Keratinocyte (primary cell): ENCODE results near the gene LRRC75B. TPM values are rescaled to one million over a fixed set of nuclear protein-coding genes. Genes with fewer than 3 reads are reported as not detected.

Experiments
- DNase-seq: peaks from one replicate; pipeline ENCODE4 v3.0.0-alpha.2; 2011; ENCODE audit warnings: low read depth, missing footprints, low spot score
- FAIRE-seq: peaks from 2 replicates; lab custom pipeline; 2011; peaks lifted over from hg19 to GRCh38; lab: Jason Lieb, UNC
- H2AFZ ChIP-seq: 2 replicates; pipeline ENCODE4 v1.6.0; 2012; ENCODE audit warnings: low read length, control low read depth, inconsistent platforms; ENCODE audit not compliant: control insufficient read depth
- H3K27ac ChIP-seq: 2 replicates; pipeline ENCODE4 v1.5.1; 2011; ENCODE audit warnings: low read length; ENCODE audit not compliant: control insufficient read depth, insufficient read depth
- H3K27me3 ChIP-seq: 3 replicates; pipeline ENCODE4 v1.6.0; 2011; ENCODE audit warnings: low read length; ENCODE audit not compliant: control insufficient read depth, insufficient read depth; ENCODE audit errors: extremely low read depth
- H3K36me3 ChIP-seq, 2 experiments: 2 replicates in 1 of 2; 3 replicates in 1 of 2; pipeline ENCODE4 v1.5.1; 2011; ENCODE audit warnings: low read length in 2 of 2, mild to moderate bottlenecking in 1 of 2; ENCODE audit not compliant: control insufficient read depth in 2 of 2, insufficient read depth in 2 of 2; ENCODE audit errors: extremely low read depth in 1 of 2
- H3K4me1 ChIP-seq: 3 replicates; pipeline ENCODE4 v1.5.1; 2011; ENCODE audit warnings: low read length; ENCODE audit not compliant: control insufficient read depth, insufficient read depth; ENCODE audit errors: extremely low read depth
- H3K4me2 ChIP-seq: 3 replicates; pipeline ENCODE4 v1.6.0; 2011; ENCODE audit warnings: low read depth, low read length; ENCODE audit not compliant: control insufficient read depth, insufficient read depth; ENCODE audit errors: extremely low read depth
- H3K4me3 ChIP-seq, 3 experiments: fragments of 200-600 bp in 1 of 3; sonication (generic) in 1 of 3; 2 replicates in 2 of 3; 3 replicates in 1 of 3; pipeline ENCODE4 v1.5.1; 2011 to 2016; ENCODE audit warnings: low read length in 3 of 3, mild to moderate bottlenecking in 3 of 3, control low read depth in 2 of 3, inconsistent platforms in 1 of 3, low read depth in 1 of 3, mixed read lengths in 1 of 3, mixed run types in 1 of 3, moderate library complexity in 1 of 3; ENCODE audit not compliant: control insufficient read depth in 2 of 3, insufficient read depth in 2 of 3; ENCODE audit errors: extremely low read depth in 1 of 3
- H3K79me2 ChIP-seq: 2 replicates; pipeline ENCODE4 v1.6.0; 2012; ENCODE audit warnings: low read length; ENCODE audit not compliant: control insufficient read depth, insufficient read depth
- H3K9ac ChIP-seq: 3 replicates; pipeline ENCODE4 v1.6.0; 2011; ENCODE audit warnings: low read length; ENCODE audit not compliant: control insufficient read depth, insufficient read depth; ENCODE audit errors: extremely low read depth
- H3K9me1 ChIP-seq: 3 replicates; pipeline ENCODE4 v1.6.0; 2011; ENCODE audit warnings: low read length; ENCODE audit not compliant: control insufficient read depth, insufficient read depth; ENCODE audit errors: extremely low read depth
- H3K9me3 ChIP-seq: 2 replicates; pipeline ENCODE4 v1.5.1; 2012; ENCODE audit warnings: low read depth, low read length; ENCODE audit not compliant: control insufficient read depth
- H4K20me1 ChIP-seq: 3 replicates; pipeline ENCODE4 v1.6.0; 2011; ENCODE audit warnings: low read length; ENCODE audit not compliant: control insufficient read depth, insufficient read depth; ENCODE audit errors: extremely low read depth
- EZH2 ChIP-seq: IDR thresholded peaks from one replicate; pipeline ENCODE4 v1.6.1; 2012; ENCODE audit warnings: inconsistent platforms, mild to moderate bottlenecking, low read length, moderate library complexity
- dilution Hi-C: fragments of 300-500 bp; cut with MboI; formaldehyde crosslinking; loops from one replicate; pipeline ENCODE4 v1.7.0; 2020; ENCODE audit warnings: low sequenced_read_pairs; ENCODE audit not compliant: extremely low pct_ligation_motif_present
- polyA plus RNA-seq, 5 experiments: library from polyadenylated mRNA; depleted of rRNA in 3 of 5; stranded (reverse) in 3 of 5; stranded (forward) in 1 of 5; unstranded in 1 of 5; fragments of >200 nt; gene quantifications; 1 replicate in 1 of 5; 2 replicates in 3 of 5; 3 replicates in 1 of 5; pipeline versions ENCODE4 v1.2.1 to v1.2.3, GENCODE V29; 2011 to 2012; ENCODE audit warnings: missing spikeins in 2 of 5, low read depth in 1 of 5, low replicate concordance in 1 of 5
- TF ChIP-seq, protein P1 (sequence below), 3 experiments: IDR thresholded peaks in 1 of 3; conservative IDR thresholded peaks in 1 of 3; optimal IDR thresholded peaks in 1 of 3; 2 replicates in 2 of 3; 3 replicates in 1 of 3; pipeline versions ENCODE3 to v1.5.1; 2011; ENCODE audit warnings: low read length in 3 of 3, mild to moderate bottlenecking in 3 of 3, moderate library complexity in 2 of 3, control low read depth in 1 of 3, inconsistent platforms in 1 of 3; ENCODE audit not compliant: insufficient read depth in 2 of 3; ENCODE audit errors: extremely low read depth in 1 of 3

Gene LRRC75B
- polyA plus RNA-seq, 1 donor (not counting 4 experiments of a cell fraction or from before 2014, with no cell fraction given), result 4.3 TPM

DNA sequence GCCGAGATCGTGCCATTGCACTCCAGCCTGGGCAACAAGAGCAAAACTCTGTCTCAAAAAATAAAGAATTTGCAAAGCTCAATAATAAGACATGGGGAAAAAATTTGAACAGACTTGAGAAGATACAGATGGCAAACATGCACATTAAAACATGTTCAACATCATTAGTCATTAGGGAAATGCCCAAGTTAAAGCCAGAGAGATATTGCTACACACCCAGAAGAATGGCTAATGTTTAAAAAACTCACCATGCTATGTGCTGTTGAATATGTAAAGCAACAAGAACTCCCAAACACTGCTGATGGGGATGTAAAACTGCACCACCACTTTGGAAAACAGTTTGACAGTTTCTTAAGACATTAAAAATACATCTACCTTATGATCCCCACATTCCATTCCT, 12.6 kb downstream of the LRRC75B start:
- Histone ChIP-seq H3K4me3 (no peak overlapping the region), H3K9me3 (no peaks in the 10 kb centered on the region), H3K79me2 (no peaks in the 10 kb centered on the region), H2AFZ (no peak overlapping the region), H3K36me3 (no peaks in the 10 kb centered on the region), H4K20me1 (no peaks in the 10 kb centered on the region), H3K9me1 (no peaks in the 10 kb centered on the region), H3K9ac (peak overlapping the region; percentile 64), H3K4me2 (peak overlapping the region; percentile 56), H3K27ac (peak overlapping the region; percentile 99), H3K27me3 (no peaks in the 10 kb centered on the region), H3K4me1 (peaks cover 43% of the 10 kb centered on the region)
- FAIRE-seq (peak; percentile 82), DNase-seq (peak; percentile 49)
- dilution Hi-C loops, result no loop called here
- no peak for TF ChIP-seq EZH2
- TF ChIP-seq, protein P1, sequence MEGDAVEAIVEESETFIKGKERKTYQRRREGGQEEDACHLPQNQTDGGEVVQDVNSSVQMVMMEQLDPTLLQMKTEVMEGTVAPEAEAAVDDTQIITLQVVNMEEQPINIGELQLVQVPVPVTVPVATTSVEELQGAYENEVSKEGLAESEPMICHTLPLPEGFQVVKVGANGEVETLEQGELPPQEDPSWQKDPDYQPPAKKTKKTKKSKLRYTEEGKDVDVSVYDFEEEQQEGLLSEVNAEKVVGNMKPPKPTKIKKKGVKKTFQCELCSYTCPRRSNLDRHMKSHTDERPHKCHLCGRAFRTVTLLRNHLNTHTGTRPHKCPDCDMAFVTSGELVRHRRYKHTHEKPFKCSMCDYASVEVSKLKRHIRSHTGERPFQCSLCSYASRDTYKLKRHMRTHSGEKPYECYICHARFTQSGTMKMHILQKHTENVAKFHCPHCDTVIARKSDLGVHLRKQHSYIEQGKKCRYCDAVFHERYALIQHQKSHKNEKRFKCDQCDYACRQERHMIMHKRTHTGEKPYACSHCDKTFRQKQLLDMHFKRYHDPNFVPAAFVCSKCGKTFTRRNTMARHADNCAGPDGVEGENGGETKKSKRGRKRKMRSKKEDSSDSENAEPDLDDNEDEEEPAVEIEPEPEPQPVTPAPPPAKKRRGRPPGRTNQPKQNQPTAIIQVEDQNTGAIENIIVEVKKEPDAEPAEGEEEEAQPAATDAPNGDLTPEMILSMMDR (optimal IDR thresholded peaks at IDR 0.05 in 1 of 3, IDR thresholded peaks at IDR 0.05 in 1 of 3, conservative IDR thresholded peaks at IDR 0.05 in 1 of 3; ENCODE audit: extremely low read depth in 1 of 3, insufficient read depth in 2 of 3, low read length in 3 of 3), result no peak

- H2AFZ ChIP-seq, result no peak overlapping the region
- peak overlapping the region; percentile 56 for H3K4me2 ChIP-seq
- H3K4me1 ChIP-seq, result peaks cover 43% of the 10 kb centered on the region
- H3K9me1 ChIP-seq, result no peaks in the 10 kb centered on the region
- no peak for FAIRE-seq
- no peaks in the 10 kb centered on the region for H3K9me3 ChIP-seq
- TF ChIP-seq, protein P1 (optimal IDR thresholded peaks at IDR 0.05 in 1 of 3, IDR thresholded peaks at IDR 0.05 in 1 of 3, conservative IDR thresholded peaks at IDR 0.05 in 1 of 3; ENCODE audit: extremely low read depth in 1 of 3, insufficient read depth in 2 of 3, low read length in 3 of 3), result no peak
- no peak for TF ChIP-seq EZH2
- no peaks in the 10 kb centered on the region for H3K27me3 ChIP-seq
- dilution Hi-C loops, result no loop called here
- no peaks in the 10 kb centered on the region for H4K20me1 ChIP-seq
- peak overlapping the region; percentile 99 for H3K27ac ChIP-seq
- H3K9ac ChIP-seq, result peak overlapping the region; percentile 64
- no peak for DNase-seq
- H3K36me3 ChIP-seq, result peaks cover 0 to 5% of the 10 kb centered on the region in 2 experiments
- H3K4me3 ChIP-seq, result no peak overlapping the region
- no peaks in the 10 kb centered on the region for H3K79me2 ChIP-seq
These were observed 13.6 kb downstream of the LRRC75B start for GRCh38 chr22:24579258-24579601.
